OCI-LY1 (cell line): ENCODE measurements around the gene HID1.

Experiments
- H2AFZ ChIP-seq: fragments of 200-600 bp; sonication (generic), shearing (Covaris generic); 2 replicates; pipeline ENCODE4 v1.6.0; 2014; ENCODE audit warnings: antibody characterized with exemption, mild to moderate bottlenecking, low read length
- H3F3A ChIP-seq: fragments of 200-600 bp; sonication (generic), shearing (Covaris generic); 2 replicates; pipeline ENCODE4 v1.6.0; 2014; ENCODE audit warnings: mild to moderate bottlenecking, antibody characterized with exemption, low read length, moderate library complexity; ENCODE audit not compliant: insufficient read depth
- H3K27ac ChIP-seq: fragments of 200-600 bp; sonication (generic); 2 replicates; pipeline ENCODE4 v1.5.1; 2014; ENCODE audit warnings: low read length, mixed run types, mild to moderate bottlenecking, low read depth; ENCODE audit not compliant: poor library complexity, severe bottlenecking
- H3K27me3 ChIP-seq: fragments of 200-600 bp; sonication (generic); 2 replicates; pipeline ENCODE4 v1.6.0; 2014; ENCODE audit warnings: antibody characterized with exemption, mild to moderate bottlenecking, low read length, moderate library complexity; ENCODE audit not compliant: insufficient read depth
- H3K36me3 ChIP-seq: fragments of 200-600 bp; sonication (generic); 2 replicates; pipeline ENCODE4 v1.6.1; 2014; ENCODE audit warnings: mild to moderate bottlenecking, antibody characterized with exemption, low read length, moderate library complexity, mixed read lengths; ENCODE audit not compliant: insufficient read depth
- H3K4me1 ChIP-seq: fragments of 200-600 bp; sonication (generic); 2 replicates; pipeline ENCODE4 v1.5.1; 2014; ENCODE audit warnings: mild to moderate bottlenecking, low read length, moderate library complexity; ENCODE audit not compliant: insufficient read depth, severe bottlenecking
- H3K4me2 ChIP-seq: fragments of 200-600 bp; sonication (generic), shearing (Covaris generic); 2 replicates; pipeline ENCODE4 v1.6.1; 2014; ENCODE audit warnings: low read length
- H3K4me3 ChIP-seq: fragments of 200-600 bp; sonication (generic); 2 replicates; pipeline ENCODE4 v1.5.1; 2014; ENCODE audit warnings: low read length, low read depth, mild to moderate bottlenecking, mixed read lengths; ENCODE audit not compliant: poor library complexity, severe bottlenecking
- H3K79me2 ChIP-seq: fragments of 200-600 bp; shearing (Covaris generic); 2 replicates; pipeline ENCODE4 v1.6.1; 2016; ENCODE audit warnings: mixed run types, low read length, mixed read lengths; ENCODE audit not compliant: insufficient read depth
- H3K9ac ChIP-seq: fragments of 200-600 bp; sonication (generic), shearing (Covaris generic); 2 replicates; pipeline ENCODE4 v1.6.1; 2014; ENCODE audit warnings: mild to moderate bottlenecking, low read length, mixed read lengths
- H3K9me2 ChIP-seq: fragments of 200-600 bp; sonication (generic), shearing (Covaris generic); 2 replicates; pipeline ENCODE4 v1.6.1; 2014; ENCODE audit warnings: low read depth, mild to moderate bottlenecking, low read length, mixed read lengths
- H3K9me3 ChIP-seq: fragments of 200-600 bp; shearing (Covaris generic); 2 replicates; pipeline ENCODE4 v1.6.1; 2014; ENCODE audit warnings: low read length, mixed read lengths
- H4K20me1 ChIP-seq: fragments of 200-600 bp; sonication (generic), shearing (Covaris generic); 2 replicates; pipeline ENCODE4 v1.6.0; 2016; ENCODE audit warnings: mild to moderate bottlenecking, low read length; ENCODE audit not compliant: insufficient read depth
- CTCF ChIP-seq: fragments of 200-600 bp; sonication (generic), shearing (Covaris generic); IDR thresholded peaks from 2 replicates; pipeline ENCODE4 v1.5.1; 2017; ENCODE audit warnings: mild to moderate bottlenecking, antibody characterized with exemption, low read length, moderate library complexity, mixed read lengths
- EZH2 ChIP-seq: fragments of 200-600 bp; sonication (generic), shearing (Covaris generic); IDR thresholded peaks from 2 replicates; pipeline ENCODE4 v1.8.0; 2017; ENCODE audit warnings: borderline replicate concordance, mixed run types, mild to moderate bottlenecking, antibody characterized with exemption, low read length, moderate library complexity, mixed read lengths

The HID1 gene

GRCh38 chr17:74903034-74903433, 69.5 kb downstream of the HID1 start:
- H3K27me3 ChIP-seq: no peaks in the 10 kb centered on the region
- TF ChIP-seq CTCF (no peak), EZH2 (no peak)
- H3K4me1 ChIP-seq: no peaks in the 10 kb centered on the region
- no peaks in the 10 kb centered on the region for H3K9me3 ChIP-seq
- no peaks in the 10 kb centered on the region for H3K9me2 ChIP-seq
- H3K4me2 ChIP-seq: no peak overlapping the region
- H3F3A ChIP-seq: no peaks in the 10 kb centered on the region
- no peaks in the 10 kb centered on the region for H3K36me3 ChIP-seq
- no peak overlapping the region for H3K27ac ChIP-seq
- H3K4me3 ChIP-seq: no peak overlapping the region
- no peaks in the 10 kb centered on the region for H4K20me1 ChIP-seq
- H2AFZ ChIP-seq: no peak overlapping the region
- H3K9ac ChIP-seq: no peak overlapping the region
- H3K79me2 ChIP-seq: no peaks in the 10 kb centered on the region

GRCh38 chr17:74901353-74902135, 71.0 kb downstream of the HID1 start:
- no peaks in the 10 kb centered on the region for H3K9me2 ChIP-seq
- H2AFZ ChIP-seq: no peak overlapping the region
- no peaks in the 10 kb centered on the region; the same call in 1 of the 2 replicates for H3K27me3 ChIP-seq
- H3K27ac ChIP-seq: no peak overlapping the region
- no peaks in the 10 kb centered on the region for H3K36me3 ChIP-seq
- H4K20me1 ChIP-seq: no peaks in the 10 kb centered on the region
- H3K9ac ChIP-seq: no peak overlapping the region
- H3K4me2 ChIP-seq: no peak overlapping the region
- TF ChIP-seq CTCF (no peak), EZH2 (no peak)
- H3F3A ChIP-seq: no peaks in the 10 kb centered on the region
- H3K79me2 ChIP-seq: no peaks in the 10 kb centered on the region
- H3K9me3 ChIP-seq: no peaks in the 10 kb centered on the region
- no peaks in the 10 kb centered on the region for H3K4me1 ChIP-seq
- no peak overlapping the region for H3K4me3 ChIP-seq
